ENCODE data around the gene BCL11A.

Gene BCL11A

GRCh38 chr2:60544062-60544461 lies 9.4 kb downstream of the BCL11A start:
- TF ChIP-seq SUZ12 (IDR thresholded peaks at IDR 0.05; ENCODE audit: extremely low read depth, insufficient read depth, insufficient read length), result no peak
- TF ChIP-seq YY1 (IDR thresholded peaks at IDR 0.05; ENCODE audit: insufficient read depth, insufficient read length), result no peak
- TF ChIP-seq ZNF274 (IDR thresholded peaks at IDR 0.05; ENCODE audit: low read depth, low read length), result no peak
- Histone ChIP-seq H3K4me1 (ENCODE audit: insufficient read depth, insufficient read length) (peaks cover 2% of the 10 kb centered on the region), H3K36me3 (ENCODE audit: insufficient read depth, insufficient read length, low read length) (peaks cover 47% of the 10 kb centered on the region), H3K9ac (ENCODE audit: insufficient read length, low read depth) (no peak overlapping the region), H3K9me3 (ENCODE audit: insufficient read depth, low read length) (no peaks in the 10 kb centered on the region), H3K27me3 (ENCODE audit: insufficient read depth, insufficient read length) (no peaks in the 10 kb centered on the region), H3K4me3 (ENCODE audit: insufficient read length, low read depth) (no peak overlapping the region)
- DNase-seq (ENCODE audit: low read depth, low spot score), result no peak

GRCh38 chr2:60541056-60541651 lies 12.3 kb downstream of the BCL11A start:
- peaks cover 53% of the 10 kb centered on the region for H3K36me3 ChIP-seq (ENCODE audit: insufficient read depth, insufficient read length, low read length)
- no peak for DNase-seq (ENCODE audit: low read depth, low spot score)
- H3K27me3 ChIP-seq (ENCODE audit: insufficient read depth, insufficient read length), result no peaks in the 10 kb centered on the region
- no peak overlapping the region for H3K9ac ChIP-seq (ENCODE audit: insufficient read length, low read depth)
- H3K9me3 ChIP-seq (ENCODE audit: insufficient read depth, low read length), result no peaks in the 10 kb centered on the region
- peaks cover 5% of the 10 kb centered on the region for H3K4me1 ChIP-seq (ENCODE audit: insufficient read depth, insufficient read length)
- no peak overlapping the region for H3K4me3 ChIP-seq (ENCODE audit: insufficient read length, low read depth)
- TF ChIP-seq ZNF274 (IDR thresholded peaks at IDR 0.05; ENCODE audit: low read depth, low read length) (no peak), SUZ12 (IDR thresholded peaks at IDR 0.05; ENCODE audit: extremely low read depth, insufficient read depth, insufficient read length) (no peak), YY1 (IDR thresholded peaks at IDR 0.05; ENCODE audit: insufficient read depth, insufficient read length) (no peak)

- no peak overlapping the region for H3K4me3 ChIP-seq (ENCODE audit: insufficient read length, low read depth)
- peaks cover 43% of the 10 kb centered on the region for H3K36me3 ChIP-seq (ENCODE audit: insufficient read depth, insufficient read length, low read length)
- H3K27me3 ChIP-seq (ENCODE audit: insufficient read depth, insufficient read length), result no peaks in the 10 kb centered on the region
Measured at GRCh38 chr2:60540074-60540473, 13.4 kb downstream of the BCL11A start.

GRCh38 chr2:60539140-60539539 lies 14.3 kb downstream of the BCL11A start:
- TF ChIP-seq SUZ12 (IDR thresholded peaks at IDR 0.05; ENCODE audit: extremely low read depth, insufficient read depth, insufficient read length) (no peak), YY1 (IDR thresholded peaks at IDR 0.05; ENCODE audit: insufficient read depth, insufficient read length) (no peak), ZNF274 (IDR thresholded peaks at IDR 0.05; ENCODE audit: low read depth, low read length) (no peak)

More at GRCh38 chr2:60540074-60540473, 13.4 kb downstream of the BCL11A start:
- no peak for DNase-seq (ENCODE audit: low read depth, low spot score)
- Histone ChIP-seq H3K4me1 (ENCODE audit: insufficient read depth, insufficient read length) (peaks cover 5% of the 10 kb centered on the region), H3K9ac (ENCODE audit: insufficient read length, low read depth) (no peak overlapping the region), H3K9me3 (ENCODE audit: insufficient read depth, low read length) (no peaks in the 10 kb centered on the region)
- TF ChIP-seq SUZ12 (IDR thresholded peaks at IDR 0.05; ENCODE audit: extremely low read depth, insufficient read depth, insufficient read length), result no peak
- TF ChIP-seq ZNF274 (IDR thresholded peaks at IDR 0.05; ENCODE audit: low read depth, low read length), result no peak
- no peak for TF ChIP-seq YY1 (IDR thresholded peaks at IDR 0.05; ENCODE audit: insufficient read depth, insufficient read length)

GRCh38 chr2:60538101-60538500 lies 15.4 kb downstream of the BCL11A start:
- Histone ChIP-seq H3K9ac (ENCODE audit: insufficient read length, low read depth) (no peak overlapping the region), H3K27me3 (ENCODE audit: insufficient read depth, insufficient read length) (no peaks in the 10 kb centered on the region), H3K4me3 (ENCODE audit: insufficient read length, low read depth) (no peak overlapping the region), H3K9me3 (ENCODE audit: insufficient read depth, low read length) (no peaks in the 10 kb centered on the region), H3K4me1 (ENCODE audit: insufficient read depth, insufficient read length) (peaks cover 2% of the 10 kb centered on the region), H3K36me3 (ENCODE audit: insufficient read depth, insufficient read length, low read length) (peaks cover 26% of the 10 kb centered on the region)
- TF ChIP-seq SUZ12 (IDR thresholded peaks at IDR 0.05; ENCODE audit: extremely low read depth, insufficient read depth, insufficient read length) (no peak), YY1 (IDR thresholded peaks at IDR 0.05; ENCODE audit: insufficient read depth, insufficient read length) (no peak), ZNF274 (IDR thresholded peaks at IDR 0.05; ENCODE audit: low read depth, low read length) (no peak)
- DNase-seq (ENCODE audit: low read depth, low spot score), result no peak

More at GRCh38 chr2:60539140-60539539, 14.3 kb downstream of the BCL11A start:
- no peak overlapping the region for H3K4me3 ChIP-seq (ENCODE audit: insufficient read length, low read depth)
- H3K9ac ChIP-seq (ENCODE audit: insufficient read length, low read depth), result no peak overlapping the region
- H3K9me3 ChIP-seq (ENCODE audit: insufficient read depth, low read length), result no peaks in the 10 kb centered on the region
- H3K36me3 ChIP-seq (ENCODE audit: insufficient read depth, insufficient read length, low read length), result peaks cover 33% of the 10 kb centered on the region
- H3K4me1 ChIP-seq (ENCODE audit: insufficient read depth, insufficient read length), result peaks cover 2% of the 10 kb centered on the region
- no peak for DNase-seq (ENCODE audit: low read depth, low spot score)
- no peaks in the 10 kb centered on the region for H3K27me3 ChIP-seq (ENCODE audit: insufficient read depth, insufficient read length)

GRCh38 chr2:60536746-60537145 lies 16.7 kb downstream of the BCL11A start:
- TF ChIP-seq ZNF274 (IDR thresholded peaks at IDR 0.05; ENCODE audit: low read depth, low read length), result no peak
- no peak for TF ChIP-seq YY1 (IDR thresholded peaks at IDR 0.05; ENCODE audit: insufficient read depth, insufficient read length)
- no peak for TF ChIP-seq SUZ12 (IDR thresholded peaks at IDR 0.05; ENCODE audit: extremely low read depth, insufficient read depth, insufficient read length)
- no peak for DNase-seq (ENCODE audit: low read depth, low spot score)
- H3K36me3 ChIP-seq (ENCODE audit: insufficient read depth, insufficient read length, low read length), result peaks cover 23% of the 10 kb centered on the region
- no peaks in the 10 kb centered on the region for H3K9me3 ChIP-seq (ENCODE audit: insufficient read depth, low read length)
- H3K27me3 ChIP-seq (ENCODE audit: insufficient read depth, insufficient read length), result no peaks in the 10 kb centered on the region
- no peak overlapping the region for H3K9ac ChIP-seq (ENCODE audit: insufficient read length, low read depth)
- H3K4me3 ChIP-seq (ENCODE audit: insufficient read length, low read depth), result no peak overlapping the region
- peaks cover 2% of the 10 kb centered on the region for H3K4me1 ChIP-seq (ENCODE audit: insufficient read depth, insufficient read length)

- Histone ChIP-seq H3K9ac (ENCODE audit: insufficient read length, low read depth) (no peak overlapping the region), H3K4me3 (ENCODE audit: insufficient read length, low read depth) (no peak overlapping the region), H3K36me3 (ENCODE audit: insufficient read depth, insufficient read length, low read length) (peaks cover 22% of the 10 kb centered on the region), H3K9me3 (ENCODE audit: insufficient read depth, low read length) (no peaks in the 10 kb centered on the region), H3K4me1 (ENCODE audit: insufficient read depth, insufficient read length) (peaks cover 2% of the 10 kb centered on the region), H3K27me3 (ENCODE audit: insufficient read depth, insufficient read length) (no peaks in the 10 kb centered on the region)
- TF ChIP-seq SUZ12 (IDR thresholded peaks at IDR 0.05; ENCODE audit: extremely low read depth, insufficient read depth, insufficient read length), result no peak
- TF ChIP-seq YY1 (IDR thresholded peaks at IDR 0.05; ENCODE audit: insufficient read depth, insufficient read length), result no peak
- no peak for TF ChIP-seq ZNF274 (IDR thresholded peaks at IDR 0.05; ENCODE audit: low read depth, low read length)
- no peak for DNase-seq (ENCODE audit: low read depth, low spot score)
Measured at GRCh38 chr2:60535685-60536312, 17.7 kb downstream of the BCL11A start.
